Nephron (organoid): ENCODE data around the gene KIRREL3.
A peak's percentile ranks its signal among the peaks of the same experiment; 100 is the strongest.
"Not testable (repeated sequence)": the region's sequence is repeated elsewhere in the genome, so short reads cannot be mapped to it uniquely, and the experiment has no call there.

Source experiments
- H3K27ac Mint-ChIP-seq, 3 experiments: 2 replicates each; pipeline ENCODE4 v1.8.0; 2020; ENCODE audit warnings: mixed read lengths in 3 of 3, mild to moderate bottlenecking in 2 of 3, moderate library complexity in 1 of 3
- H3K27me3 Mint-ChIP-seq: 2 replicates; pipeline ENCODE4 v1.8.0; 2021; ENCODE audit warnings: low read depth, mild to moderate bottlenecking, moderate library complexity, mixed read lengths
- H3K36me3 Mint-ChIP-seq: 2 replicates; pipeline ENCODE4 v1.8.0; 2020; ENCODE audit warnings: low read depth, mixed read lengths
- H3K4me1 Mint-ChIP-seq: 2 replicates; pipeline ENCODE4 v1.8.0; 2020; ENCODE audit warnings: mixed read lengths
- H3K4me3 Mint-ChIP-seq, 3 experiments: 2 replicates each; pipeline ENCODE4 v1.8.0; 2020; ENCODE audit warnings: mild to moderate bottlenecking in 3 of 3, mixed read lengths in 3 of 3, moderate library complexity in 2 of 3
- H3K9me3 Mint-ChIP-seq: 2 replicates; pipeline ENCODE4 v1.8.0; 2020; ENCODE audit warnings: mixed read lengths
- TF ChIP-seq, protein P1 (sequence below), 3 experiments: fragments of 200-600 bp; sonication (generic); IDR thresholded peaks; one replicate each; pipeline ENCODE4 v1.5.0; 2021; ENCODE audit warnings: antibody characterized with exemption in 3 of 3; ENCODE audit not compliant: unreplicated experiment in 3 of 3

Gene KIRREL3

GRCh38 chr11:126380909-126381308, 619.7 kb downstream of the KIRREL3 start:
- TF ChIP-seq, protein P1, sequence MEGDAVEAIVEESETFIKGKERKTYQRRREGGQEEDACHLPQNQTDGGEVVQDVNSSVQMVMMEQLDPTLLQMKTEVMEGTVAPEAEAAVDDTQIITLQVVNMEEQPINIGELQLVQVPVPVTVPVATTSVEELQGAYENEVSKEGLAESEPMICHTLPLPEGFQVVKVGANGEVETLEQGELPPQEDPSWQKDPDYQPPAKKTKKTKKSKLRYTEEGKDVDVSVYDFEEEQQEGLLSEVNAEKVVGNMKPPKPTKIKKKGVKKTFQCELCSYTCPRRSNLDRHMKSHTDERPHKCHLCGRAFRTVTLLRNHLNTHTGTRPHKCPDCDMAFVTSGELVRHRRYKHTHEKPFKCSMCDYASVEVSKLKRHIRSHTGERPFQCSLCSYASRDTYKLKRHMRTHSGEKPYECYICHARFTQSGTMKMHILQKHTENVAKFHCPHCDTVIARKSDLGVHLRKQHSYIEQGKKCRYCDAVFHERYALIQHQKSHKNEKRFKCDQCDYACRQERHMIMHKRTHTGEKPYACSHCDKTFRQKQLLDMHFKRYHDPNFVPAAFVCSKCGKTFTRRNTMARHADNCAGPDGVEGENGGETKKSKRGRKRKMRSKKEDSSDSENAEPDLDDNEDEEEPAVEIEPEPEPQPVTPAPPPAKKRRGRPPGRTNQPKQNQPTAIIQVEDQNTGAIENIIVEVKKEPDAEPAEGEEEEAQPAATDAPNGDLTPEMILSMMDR (IDR thresholded peaks at IDR 0.05; ENCODE audit: unreplicated experiment in 3 of 3): no peak
- Mint-ChIP-seq H3K4me3 (no peak overlapping the region), H3K27ac (no peak overlapping the region), H3K36me3 (no peaks in the 10 kb centered on the region), H3K9me3 (no peaks in the 10 kb centered on the region), H3K27me3 (no peaks in the 10 kb centered on the region), H3K4me1 (peaks cover 16% of the 10 kb centered on the region)

GRCh38 chr11:126378763-126379162, 621.8 kb downstream of the KIRREL3 start:
- Mint-ChIP-seq H3K27ac (peak overlapping the region in 2 of 3 experiments; percentile 78 to 88), H3K27me3 (no peaks in the 10 kb centered on the region), H3K4me1 (peaks cover 29% of the 10 kb centered on the region), H3K9me3 (no peaks in the 10 kb centered on the region), H3K4me3 (peak overlapping the region in 1 of 3 experiments; percentile 31), H3K36me3 (no peaks in the 10 kb centered on the region)
- TF ChIP-seq, protein P1 (IDR thresholded peaks at IDR 0.05; ENCODE audit: unreplicated experiment in 3 of 3): no peak

- peak overlapping the region in 2 of 3 experiments; percentile 11 to 32 for H3K27ac Mint-ChIP-seq
- H3K4me3 Mint-ChIP-seq: no peak overlapping the region
- H3K36me3 Mint-ChIP-seq: no peaks in the 10 kb centered on the region
- H3K9me3 Mint-ChIP-seq: no peaks in the 10 kb centered on the region
- TF ChIP-seq, protein P1 (IDR thresholded peaks at IDR 0.05; ENCODE audit: unreplicated experiment in 3 of 3): no peak
- H3K4me1 Mint-ChIP-seq: peaks cover 39% of the 10 kb centered on the region
- no peaks in the 10 kb centered on the region for H3K27me3 Mint-ChIP-seq
Measured at GRCh38 chr11:126375726-126376125, 624.8 kb downstream of the KIRREL3 start.

DNA sequence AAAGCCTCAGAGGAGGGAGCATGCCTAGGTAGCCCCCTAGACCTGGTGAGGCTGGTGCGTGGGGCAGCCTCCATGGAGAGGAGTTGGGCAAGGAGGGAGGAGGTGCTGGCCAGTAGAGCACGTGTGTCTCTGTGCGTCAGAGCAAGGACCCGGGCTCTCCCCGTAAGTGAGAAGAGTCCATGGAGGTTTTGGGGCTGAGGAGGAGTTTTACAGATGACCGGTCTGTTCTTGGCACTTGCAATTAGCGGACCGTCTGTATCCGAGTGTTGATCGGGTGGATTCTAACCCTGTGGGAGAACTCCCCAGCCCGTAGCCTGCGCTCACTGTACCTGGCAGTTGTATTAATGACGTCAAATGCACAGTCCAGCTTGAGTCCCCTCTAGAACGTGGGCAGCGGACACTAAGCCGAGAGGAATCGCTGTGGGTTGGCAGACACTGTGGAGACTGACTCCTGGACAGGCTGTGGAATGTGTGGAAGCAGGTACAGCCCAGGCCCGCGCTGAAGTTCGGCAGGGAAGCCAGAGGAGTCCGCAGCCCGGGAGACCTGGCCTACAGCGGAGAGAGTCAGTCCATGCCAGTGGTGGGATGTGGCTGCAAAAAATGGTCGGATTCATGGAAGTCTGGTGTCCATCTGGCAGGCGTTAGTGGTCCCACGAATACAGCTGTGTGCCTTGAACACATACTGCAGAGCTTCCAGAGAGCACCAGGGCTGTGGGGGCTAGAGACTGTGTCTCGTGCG, 625.8 kb downstream of the KIRREL3 start:
- H3K36me3 Mint-ChIP-seq: not testable (repeated sequence)

DNA sequence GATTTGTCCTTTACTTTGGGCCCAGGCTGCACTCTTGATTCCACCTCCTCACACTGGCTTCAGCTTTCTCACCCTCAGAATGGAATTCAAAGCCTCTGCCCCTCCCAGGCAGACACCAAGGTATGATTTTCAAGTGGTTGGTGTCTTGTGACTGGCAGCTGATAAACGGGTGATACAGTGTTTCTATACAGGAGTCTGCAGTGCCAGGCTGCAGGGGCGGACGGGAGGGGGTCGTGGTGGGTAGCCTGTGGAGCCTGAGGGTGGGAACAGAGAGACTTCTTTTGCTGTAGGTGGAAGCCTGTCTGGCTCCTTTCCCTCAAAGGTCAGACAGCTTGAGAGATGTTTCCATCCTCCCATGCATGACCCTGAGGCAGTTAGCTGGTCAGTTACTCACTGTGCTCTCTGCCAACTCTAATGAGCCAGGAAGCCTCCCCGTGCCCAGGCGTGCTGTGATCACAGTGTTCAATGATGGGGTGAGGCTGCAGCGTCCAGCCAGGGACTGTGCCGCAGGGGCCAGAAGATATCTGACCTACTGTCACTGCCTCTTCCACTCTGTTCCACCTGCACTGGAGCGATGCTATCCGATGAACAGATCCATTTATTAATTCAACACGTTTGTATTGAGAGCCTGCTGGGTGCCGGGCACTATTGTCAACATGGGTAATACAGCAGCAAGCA, 627.0 kb downstream of the KIRREL3 start:
- H3K4me3 Mint-ChIP-seq, H3K36me3 Mint-ChIP-seq, H3K9me3 Mint-ChIP-seq, H3K27me3 Mint-ChIP-seq: not testable (repeated sequence)
- peaks cover 35% of the 10 kb centered on the region for H3K4me1 Mint-ChIP-seq
- H3K27ac Mint-ChIP-seq: peak overlapping the region in 1 of 3 experiments; percentile 7

More for the DNA sequence above, 625.8 kb downstream of the KIRREL3 start:
- peaks cover 42% of the 10 kb centered on the region for H3K4me1 Mint-ChIP-seq
- H3K27me3 Mint-ChIP-seq, H3K9me3 Mint-ChIP-seq, H3K4me3 Mint-ChIP-seq: not testable (repeated sequence)
- peak overlapping the region in 1 of 3 experiments; percentile 23 for H3K27ac Mint-ChIP-seq
